Inferior parietal cortex (tissue), 1 donor: ENCODE results near the gene TPRG1.
A peak's percentile ranks its signal among the peaks of the same experiment; 100 is the strongest.

Source experiments
- DNase-seq: peaks from one replicate; pipeline ENCODE4 v3.0.0-alpha.2; 2016; ENCODE audit errors: extremely low spot score

TPRG1 gene

GRCh38 chr3:189229196-189229828 lies 57.5 kb downstream of the TPRG1 start:
- DNase-seq, result no peak

- no peak for DNase-seq
Measured at GRCh38 chr3:189232790-189233189, 61.0 kb downstream of the TPRG1 start.

GRCh38 chr3:189233225-189233858 lies 61.6 kb downstream of the TPRG1 start:
- peak; percentile 63 for DNase-seq

GRCh38 chr3:189235214-189235613 lies 63.4 kb downstream of the TPRG1 start:
- no peak for DNase-seq

- no peak for DNase-seq
Measured at GRCh38 chr3:189236352-189236751, 64.6 kb downstream of the TPRG1 start.

GRCh38 chr3:189237526-189237925 lies 65.8 kb downstream of the TPRG1 start:
- no peak for DNase-seq

- no peak for DNase-seq
Measured at GRCh38 chr3:189238071-189238470, 66.3 kb downstream of the TPRG1 start.

GRCh38 chr3:189239616-189240015 lies 67.8 kb downstream of the TPRG1 start:
- DNase-seq, result no peak

- no peak for DNase-seq
Measured at GRCh38 chr3:189249987-189250386, 78.2 kb downstream of the TPRG1 start.

GRCh38 chr3:189258261-189258660 lies 86.5 kb downstream of the TPRG1 start:
- DNase-seq, result no peak

- DNase-seq, result no peak
Measured at GRCh38 chr3:189260556-189261493, 89.1 kb downstream of the TPRG1 start.

- DNase-seq, result no peak
Measured at GRCh38 chr3:189262746-189263145, 91.0 kb downstream of the TPRG1 start.

GRCh38 chr3:189267981-189268613 lies 96.3 kb downstream of the TPRG1 start:
- DNase-seq, result no peak

- no peak for DNase-seq
Measured at GRCh38 chr3:189269365-189269764, 97.6 kb downstream of the TPRG1 start.

- peak; percentile 24 for DNase-seq
Measured at GRCh38 chr3:189270248-189270832, 98.6 kb downstream of the TPRG1 start.

GRCh38 chr3:189272500-189273119 lies 100.8 kb downstream of the TPRG1 start:
- DNase-seq, result no peak

- DNase-seq, result no peak
Measured at GRCh38 chr3:189273736-189274135, 102.0 kb downstream of the TPRG1 start.

GRCh38 chr3:189275182-189275581 lies 103.4 kb downstream of the TPRG1 start:
- DNase-seq, result no peak

GRCh38 chr3:189275852-189276251 lies 104.1 kb downstream of the TPRG1 start:
- DNase-seq, result no peak

- DNase-seq, result no peak
Measured at GRCh38 chr3:189276444-189277219, 104.9 kb downstream of the TPRG1 start.
